Suprapubic skin (tissue), 4 donors: ENCODE data around the gene TSGA10. TPM values are rescaled to one million over a fixed set of nuclear protein-coding genes. Genes with fewer than 3 reads are reported as not detected.

Experiments used
- total RNA-seq, 4 donors: library from RNA; depleted of rRNA; stranded (reverse); fragments of >200 nt; gene quantifications; one replicate each; pipeline ENCODE4 v1.1.0, GENCODE V29; 2016

TSGA10 gene
- total RNA-seq, 4 donors from 2014 or later: 7.5 to 13.4 (median 8.1) TPM

Other genes with a start within 250 kb of the TSGA10 start
- 10 to 100 TPM in 3 of 4 donors, 1 to 10 TPM in 1; 5.2 to 13.0 (median 11.3) TPM for gene CRACDL, start 218.7 kb downstream of the TSGA10 start, total RNA-seq
- gene C2orf15, start 13.2 kb downstream of the TSGA10 start, total RNA-seq: 1 to 10 TPM in 3 of 4 donors, under 1 TPM in 1; 0.72 to 4.6 (median 2.6) TPM
- gene LIPT1, start within 50 bp of the TSGA10 start, total RNA-seq: 1 to 10 TPM; 4.0 to 6.9 (median 5.0) TPM
- 10 to 100 TPM; 20.0 to 59.5 (median 27.9) TPM for gene MITD1, start 26.1 kb upstream of the TSGA10 start, total RNA-seq
- gene MRPL30, start 26.2 kb upstream of the TSGA10 start, total RNA-seq: 10 to 100 TPM; 19.4 to 32.3 (median 28.1) TPM
- 10 to 100 TPM in 1 of 4 donors, 1 to 10 TPM in 1, not detected in 2; 2.9 to 16.0 TPM for gene LYG2, start 100.7 kb upstream of the TSGA10 start, total RNA-seq
- 1 to 10 TPM in 3 of 4 donors, under 1 TPM in 1; 0.89 to 4.0 (median 1.4) TPM for gene LYG1, start 146.3 kb upstream of the TSGA10 start, total RNA-seq
- gene TXNDC9, start 181.4 kb upstream of the TSGA10 start, total RNA-seq: 10 to 100 TPM; 24.1 to 34.7 (median 26.9) TPM
- 10 to 100 TPM; 31.5 to 55.2 (median 34.5) TPM for gene EIF5B, start 182.4 kb upstream of the TSGA10 start, total RNA-seq